COLO668 (cell line): Measurements from ENCODE around the gene PDAP1.
A peak's percentile ranks its signal among the peaks of the same experiment; 100 is the strongest.
"Not testable (repeated sequence)": the region's sequence is repeated elsewhere in the genome, so short reads cannot be mapped to it uniquely, and the experiment has no call there.

Experiments used
- DNase-seq: peaks from one replicate; lab custom pipeline; 2025; ENCODE audit not compliant: unreplicated experiment; lab: John Stamatoyannopoulos, UW

PDAP1 gene

GRCh38 chr7:99379693-99380031 is 28.7 kb downstream of the PDAP1 start:
- not testable (repeated sequence) for DNase-seq

GRCh38 chr7:99379043-99379577 is 29.3 kb downstream of the PDAP1 start:
- DNase-seq = no peak

DNA sequence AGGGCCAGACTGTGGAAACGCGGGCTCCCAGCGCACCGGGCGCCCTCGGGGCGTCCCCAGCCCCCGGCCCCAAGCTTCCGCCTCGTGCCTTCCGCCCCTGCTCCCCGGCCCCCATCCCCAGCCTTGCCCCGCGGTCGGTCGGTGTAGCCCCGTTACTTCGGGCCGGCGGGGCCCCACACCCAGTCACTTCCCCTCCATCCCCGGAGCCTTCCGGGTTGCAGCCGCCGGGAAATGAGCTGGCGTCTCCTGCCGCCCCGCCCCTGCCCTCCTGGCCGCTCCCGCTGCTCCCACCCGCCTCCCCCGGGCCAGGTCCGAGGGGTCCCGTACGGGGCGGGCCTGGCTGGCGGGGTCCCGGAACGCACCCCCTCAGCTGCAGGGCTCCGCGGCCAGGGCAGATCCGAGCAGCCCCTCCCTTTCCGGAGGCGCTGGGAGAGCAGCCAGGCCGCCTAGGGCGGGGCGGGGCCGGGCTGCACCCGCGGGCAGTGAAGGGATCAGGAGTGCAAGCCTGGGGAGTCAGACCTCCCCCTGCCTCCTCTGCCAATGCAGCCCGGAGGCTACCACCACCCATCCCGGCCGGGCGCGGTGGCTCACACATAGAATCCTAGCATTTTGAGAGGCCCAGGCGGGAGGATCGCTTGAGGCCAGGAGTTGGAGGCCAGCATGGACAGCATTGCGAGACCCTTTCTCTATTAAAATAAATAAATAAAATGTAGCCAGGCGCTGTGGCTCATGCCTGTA is 33.2 kb downstream of the PDAP1 start:
- peak; percentile 76 for DNase-seq

DNA sequence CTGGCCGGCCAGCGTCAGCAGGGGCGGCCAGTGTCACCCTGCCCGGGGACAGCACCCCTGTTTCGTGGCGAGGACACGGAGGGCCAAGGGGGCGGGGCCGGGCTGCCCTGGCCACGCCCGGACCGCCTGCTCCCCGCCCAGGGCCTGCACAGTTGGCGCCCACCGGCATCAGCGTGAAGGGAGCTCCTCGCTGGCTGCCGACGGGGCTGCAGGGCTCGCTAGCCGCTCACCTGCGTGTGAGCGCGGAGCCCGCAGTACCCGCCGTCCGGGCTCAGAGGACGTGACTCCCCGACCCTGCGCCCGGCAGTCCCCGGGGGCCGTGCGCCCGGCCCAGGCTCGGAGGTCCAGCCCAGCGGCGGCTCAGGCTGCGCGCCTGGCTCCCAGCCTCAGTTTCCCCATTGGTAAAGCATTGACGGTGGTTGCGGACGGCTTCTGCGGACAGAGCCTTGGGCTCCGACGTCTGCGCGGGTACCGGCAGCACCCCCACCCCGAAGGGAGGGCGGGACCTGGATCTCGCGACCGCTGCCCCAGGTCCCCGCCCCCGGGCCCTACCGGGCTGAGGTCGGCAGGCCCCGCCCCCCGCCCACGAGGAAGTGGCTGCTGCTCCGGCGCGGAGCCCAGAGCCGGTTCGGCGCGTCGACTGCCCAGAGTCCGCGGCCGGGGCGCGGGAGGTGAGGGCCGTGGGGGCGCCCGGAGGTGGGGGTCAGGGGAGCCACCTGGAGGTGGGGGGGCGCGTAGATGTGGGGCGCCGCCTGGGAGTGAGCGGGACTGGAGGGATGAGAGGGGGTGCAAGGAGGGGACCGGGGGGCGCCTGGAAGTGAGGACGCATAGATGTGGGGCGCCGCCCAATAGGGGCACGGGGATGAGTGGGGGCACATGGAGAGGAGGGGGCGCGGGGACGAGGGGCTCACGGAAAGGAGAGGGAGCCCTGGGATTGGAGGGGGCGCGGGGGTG is 34.0 kb downstream of the PDAP1 start, which contains the start of gene ARPC1B:
ARPC1B (plus strand) TSS at position 620 of the 954 bp plus-strand sequence. CDS start 10,985 bp downstream, outside the sequence.
- DNase-seq = peak; percentile 86

- no peak for DNase-seq
Measured at GRCh38 chr7:99373091-99374066, 35.0 kb downstream of the PDAP1 start.

DNA sequence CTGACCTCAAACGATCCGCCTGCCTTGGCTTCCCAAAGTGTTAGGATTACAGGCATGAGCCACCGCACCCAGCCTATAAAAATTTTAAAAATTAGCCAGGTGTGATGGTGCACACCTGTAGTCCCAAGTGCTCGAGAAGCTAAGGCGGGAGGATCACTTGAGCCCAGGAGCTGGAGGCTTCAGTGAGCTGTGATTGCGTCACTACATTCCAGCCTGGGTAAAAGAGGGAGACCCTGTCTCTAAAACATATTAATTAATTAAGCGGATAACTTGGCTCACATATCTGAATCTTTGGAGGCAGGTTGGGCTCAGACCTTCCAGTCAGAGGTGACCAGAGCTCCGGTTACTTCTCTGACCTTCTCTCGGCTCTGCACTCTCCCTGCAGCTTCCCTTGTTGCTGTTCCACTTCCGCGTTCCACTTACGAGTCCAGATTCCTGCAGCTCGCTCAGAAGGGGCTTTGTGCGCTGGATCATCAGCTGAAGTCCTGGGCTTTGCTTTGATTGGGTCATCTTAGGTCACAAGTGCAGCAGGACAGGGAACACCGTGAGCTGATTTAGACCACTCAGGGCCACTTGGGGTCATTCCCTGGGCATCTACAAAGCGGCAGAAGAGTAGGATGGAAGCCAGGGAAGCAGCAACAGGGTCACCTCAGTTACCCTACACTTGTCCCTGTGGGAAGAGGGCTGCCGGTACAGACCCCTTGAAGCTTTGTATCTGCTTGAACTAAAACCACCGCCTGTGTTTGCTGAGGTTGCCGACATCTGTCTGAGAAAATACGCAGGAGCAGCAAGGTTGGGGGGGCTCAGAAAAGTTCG is 35.9 kb downstream of the PDAP1 start:
- peak; percentile 18 for DNase-seq

DNA sequence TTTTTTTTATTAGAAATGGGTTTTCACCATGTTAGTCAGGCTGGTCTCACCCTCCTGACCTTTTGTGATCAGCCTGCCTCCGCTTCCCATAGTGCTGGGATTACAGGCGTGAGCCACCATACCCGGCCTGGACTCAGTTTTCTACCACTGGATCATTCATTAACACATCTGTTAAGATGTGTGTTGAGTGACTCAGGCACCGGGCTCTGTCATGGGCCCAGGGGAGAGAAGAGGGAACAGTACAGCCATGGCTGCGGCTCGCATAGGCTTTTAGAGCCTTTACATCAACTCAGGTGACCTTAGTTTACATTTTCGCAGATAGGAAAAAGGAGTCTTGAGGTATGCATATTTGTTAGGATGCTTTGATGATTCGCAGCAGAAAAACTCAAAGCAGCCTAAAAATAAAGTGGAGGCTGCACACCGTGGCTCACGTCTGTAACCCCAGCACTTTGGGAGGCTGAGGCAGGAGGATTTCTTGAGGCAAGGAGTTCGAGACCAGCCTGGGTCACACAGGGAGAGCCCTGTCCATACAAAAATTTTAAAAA is 36.9 kb downstream of the PDAP1 start:
- no peak for DNase-seq

DNA sequence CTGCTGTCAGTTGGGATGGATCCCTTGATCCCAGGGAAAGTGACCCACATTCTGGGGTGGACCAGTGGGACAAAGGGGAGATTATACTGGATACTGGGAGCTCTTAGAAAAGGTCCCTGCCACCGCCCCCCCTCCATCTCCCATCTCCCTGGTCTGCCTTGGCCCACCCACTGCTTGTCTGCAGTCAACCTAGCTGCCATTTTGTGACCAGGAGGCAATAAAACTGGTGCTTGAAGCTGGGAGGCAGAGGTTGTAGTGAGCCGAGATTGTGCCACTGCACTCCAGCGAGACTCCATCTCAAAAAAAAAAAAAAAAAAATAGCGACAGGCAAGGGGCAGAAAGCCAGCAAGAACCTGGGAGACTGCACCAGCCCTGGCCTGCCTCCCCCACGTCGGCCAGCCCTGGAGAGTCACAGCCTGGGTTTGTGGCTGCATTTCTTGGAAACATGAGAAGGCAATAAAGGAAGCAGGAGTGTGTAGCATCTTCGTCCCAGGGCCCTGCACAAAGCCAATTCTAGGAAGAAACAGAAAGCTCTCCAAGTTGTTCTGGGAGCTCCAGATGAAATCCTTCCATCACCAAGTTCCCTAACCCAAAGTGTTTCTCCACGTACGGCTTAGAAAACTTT is 38.5 kb downstream of the PDAP1 start:
- no peak for DNase-seq

GRCh38 chr7:99368750-99369389 is 39.5 kb downstream of the PDAP1 start:
- no peak for DNase-seq

- no peak for DNase-seq
Measured at GRCh38 chr7:99366646-99367045, 41.8 kb downstream of the PDAP1 start.

DNA sequence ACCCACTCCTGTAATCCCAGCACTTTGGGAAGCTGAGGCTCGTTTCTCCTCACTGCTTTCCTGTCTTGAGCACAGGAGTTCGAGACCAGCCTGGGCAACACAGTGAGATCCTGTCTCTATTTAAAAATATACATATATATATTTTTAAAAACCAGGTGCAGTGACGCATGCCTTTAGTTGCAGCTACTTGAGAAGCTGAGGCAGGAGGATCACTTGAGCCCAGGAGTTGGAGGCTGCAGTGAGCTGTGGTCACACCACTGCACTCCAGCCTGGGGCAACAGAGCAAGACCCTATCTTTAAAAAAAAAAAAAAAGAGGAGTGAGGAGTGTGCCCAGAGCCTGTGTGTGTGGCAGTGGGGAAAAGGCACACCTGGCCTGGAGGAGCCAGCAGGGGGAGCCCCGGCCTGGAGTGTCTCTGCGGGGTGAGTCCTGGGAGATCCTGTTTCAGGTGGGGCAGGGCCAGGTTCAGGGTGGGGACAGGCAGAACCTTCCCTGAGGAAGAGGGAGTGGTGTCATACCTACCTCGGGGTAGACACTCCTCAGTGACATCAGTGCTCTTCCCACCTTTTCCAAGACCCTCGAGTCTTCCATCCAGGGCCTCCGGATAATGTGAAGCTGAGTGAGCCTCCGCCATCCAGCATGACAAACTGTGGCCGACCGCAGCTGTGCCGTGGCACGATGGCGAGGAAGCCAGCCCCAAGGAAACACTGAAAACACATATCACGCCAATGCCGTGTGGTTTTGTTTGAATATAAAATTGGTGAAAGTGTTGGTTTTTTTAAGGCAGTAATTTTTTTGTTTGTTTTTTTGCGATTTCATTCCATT is 42.9 kb downstream of the PDAP1 start:
- peak; percentile 37 for DNase-seq

- DNase-seq = no peak
Measured at GRCh38 chr7:99363286-99363685, 45.1 kb downstream of the PDAP1 start.

GRCh38 chr7:99362801-99363200 is 45.6 kb downstream of the PDAP1 start:
- DNase-seq = no peak

GRCh38 chr7:99359465-99360154 is 48.8 kb downstream of the PDAP1 start:
- DNase-seq = no peak

- not testable (repeated sequence) for DNase-seq
Measured at GRCh38 chr7:99358521-99358920, 49.9 kb downstream of the PDAP1 start.

- no peak for DNase-seq
Measured at GRCh38 chr7:99357701-99358490, 50.5 kb downstream of the PDAP1 start.
